SK-N-SH treated with all-trans-retinoic acid at 6 μM for 48 hours (cell line): ENCODE measurements around the gene CENPF.
"Not testable (repeated sequence)": the region's sequence is repeated elsewhere in the genome, so short reads cannot be mapped to it uniquely, and the experiment has no call there.

Experiments used
- ATAC-seq: fragments of 200-7000 bp; cut with Tn5 transposase; 3 replicates; pipeline ENCODE4 v1.9.1; 2020; ENCODE audit warnings: mild to moderate bottlenecking, moderate library complexity
- ARNTL ChIP-seq: fragments of 450-650 bp; formaldehyde crosslinking; IDR thresholded peaks from 2 replicates; pipeline ENCODE4 v1.5.0; 2020; ENCODE audit warnings: low read depth, mild to moderate bottlenecking, moderate library complexity, borderline replicate concordance
- BACH2 ChIP-seq: fragments of 250-450 bp; sonication (Bioruptor Pico); IDR thresholded peaks from 2 replicates; pipeline ENCODE4 v1.9.0; 2021; ENCODE audit warnings: mild to moderate bottlenecking, borderline replicate concordance
- CSDC2 ChIP-seq: fragments of 250-450 bp; sonication (Bioruptor Pico); IDR thresholded peaks from 2 replicates; pipeline ENCODE4 v1.5.0; 2020; ENCODE audit warnings: mild to moderate bottlenecking, moderate library complexity
- CSRNP3 ChIP-seq: fragments of 250-450 bp; sonication (Bioruptor Pico); IDR thresholded peaks from 2 replicates; pipeline ENCODE4 v1.5.1; 2021; ENCODE audit warnings: mild to moderate bottlenecking, moderate library complexity
- ESRRG ChIP-seq: fragments of 250-450 bp; sonication (Bioruptor Pico); IDR thresholded peaks from 2 replicates; pipeline ENCODE4 v1.6.1; 2021; ENCODE audit warnings: mild to moderate bottlenecking
- GLIS3 ChIP-seq: fragments of 250-450 bp; sonication (Bioruptor Pico); IDR thresholded peaks from 2 replicates; pipeline ENCODE4 v1.5.0; 2020; ENCODE audit warnings: mild to moderate bottlenecking, moderate library complexity
- ISL1 ChIP-seq: fragments of 250-450 bp; sonication (Bioruptor Pico); IDR thresholded peaks from 2 replicates; pipeline ENCODE4 v2.1.2; 2022; ENCODE audit warnings: mild to moderate bottlenecking, moderate library complexity
- OSR1 ChIP-seq: fragments of 250-450 bp; sonication (Bioruptor Pico); IDR thresholded peaks from 2 replicates; pipeline ENCODE4 v1.8.0; 2022; ENCODE audit warnings: moderate library complexity, mild to moderate bottlenecking, inconsistent platforms
- PATZ1 ChIP-seq: fragments of 250-450 bp; sonication (Bioruptor Pico); IDR thresholded peaks from 2 replicates; pipeline ENCODE4 v1.8.0; 2020; ENCODE audit warnings: mild to moderate bottlenecking, moderate library complexity, borderline replicate concordance
- PPARA ChIP-seq: fragments of 250-450 bp; sonication (Bioruptor Pico); IDR thresholded peaks from 2 replicates; pipeline ENCODE4 v1.5.0; 2020; ENCODE audit warnings: mild to moderate bottlenecking, borderline replicate concordance
- RARB ChIP-seq: fragments of 250-450 bp; sonication (Bioruptor Pico); IDR thresholded peaks from 2 replicates; pipeline ENCODE4 v1.8.0; 2021; ENCODE audit warnings: mild to moderate bottlenecking, moderate library complexity
- SNAI2 ChIP-seq: fragments of 250-450 bp; sonication (Bioruptor Pico); IDR thresholded peaks from 2 replicates; pipeline ENCODE4 v1.5.0; 2020; ENCODE audit warnings: mild to moderate bottlenecking, moderate library complexity
- TCF4 ChIP-seq: fragments of 250-450 bp; sonication (Bioruptor Pico); IDR thresholded peaks from 2 replicates; pipeline ENCODE4 v1.8.0; 2021; ENCODE audit warnings: mild to moderate bottlenecking, moderate library complexity, borderline replicate concordance
- TOX ChIP-seq: fragments of 250-450 bp; sonication (Bioruptor Pico); IDR thresholded peaks from 2 replicates; pipeline ENCODE4 v1.8.0; 2021; ENCODE audit warnings: mild to moderate bottlenecking, moderate library complexity, borderline replicate concordance
- TSHZ2 ChIP-seq: fragments of 250-450 bp; sonication (Bioruptor Pico); IDR thresholded peaks from 2 replicates; pipeline ENCODE4 v1.5.0; 2020; ENCODE audit warnings: mild to moderate bottlenecking, moderate library complexity
- ZC3H10 ChIP-seq: fragments of 250-450 bp; sonication (Bioruptor Pico); IDR thresholded peaks from 2 replicates; pipeline ENCODE4 v1.5.1; 2021; ENCODE audit warnings: mild to moderate bottlenecking, moderate library complexity
- ZFP3 ChIP-seq: fragments of 250-450 bp; sonication (Bioruptor Pico); IDR thresholded peaks from 2 replicates; pipeline ENCODE4 v1.5.0; 2020; ENCODE audit warnings: mild to moderate bottlenecking, moderate library complexity
- ZFP30 ChIP-seq: fragments of 450-650 bp; formaldehyde crosslinking; IDR thresholded peaks from 2 replicates; pipeline ENCODE4 v1.5.0; 2022; ENCODE audit warnings: mild to moderate bottlenecking, moderate library complexity
- ZNF565 ChIP-seq: fragments of 450-650 bp; formaldehyde crosslinking; conservative IDR thresholded peaks from 2 replicates; pipeline ENCODE4 v1.5.0; 2020; ENCODE audit warnings: low read depth, mild to moderate bottlenecking, moderate library complexity
- ZNF70 ChIP-seq: fragments of 450-650 bp; formaldehyde crosslinking; IDR thresholded peaks from 2 replicates; pipeline ENCODE4 v1.5.0; 2020; ENCODE audit warnings: mild to moderate bottlenecking, moderate library complexity
- ZNF8 ChIP-seq: fragments of 450-650 bp; formaldehyde crosslinking; IDR thresholded peaks from 2 replicates; pipeline ENCODE4 v1.5.0; 2020; ENCODE audit warnings: mild to moderate bottlenecking, moderate library complexity
- TF ChIP-seq, protein P1 (sequence below): fragments of 250-450 bp; sonication (Bioruptor Pico); IDR thresholded peaks from 2 replicates; pipeline ENCODE4 v1.8.0; 2021; ENCODE audit warnings: low read depth, mild to moderate bottlenecking, moderate library complexity, borderline replicate concordance

CENPF gene

DNA sequence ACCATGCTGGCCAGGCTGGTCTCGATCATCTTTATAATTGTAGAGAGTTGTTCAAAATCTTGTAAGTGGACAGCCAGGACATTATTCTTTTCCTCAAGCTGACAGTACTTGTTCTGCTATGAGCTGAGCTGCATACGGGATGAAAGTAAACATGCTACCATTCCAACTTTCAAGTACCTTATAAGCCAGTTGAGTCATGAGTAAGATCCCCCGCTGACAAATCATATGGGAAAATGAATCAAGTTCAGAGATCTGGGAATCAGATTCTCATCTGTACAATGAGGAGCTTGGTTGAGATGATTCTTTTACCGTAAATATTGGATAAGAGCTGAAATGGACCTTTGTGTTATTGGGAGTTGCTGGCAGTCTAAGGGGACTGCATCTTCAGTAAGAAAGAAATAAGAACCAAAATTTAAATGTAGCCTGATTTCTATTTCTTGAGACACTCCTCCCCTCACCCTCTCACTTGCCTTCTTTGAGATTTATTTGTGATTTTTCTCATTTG, 62.7 kb downstream of the CENPF start:
- no peak for TF ChIP-seq TCF4 (CRISPR knock-in tag)
- no peak for TF ChIP-seq ZFP3 (CRISPR knock-in tag)
- TF ChIP-seq ZNF8 (CRISPR knock-in tag) = no peak
- TF ChIP-seq ESRRG (CRISPR knock-in tag) = no peak
- TF ChIP-seq, protein P1, sequence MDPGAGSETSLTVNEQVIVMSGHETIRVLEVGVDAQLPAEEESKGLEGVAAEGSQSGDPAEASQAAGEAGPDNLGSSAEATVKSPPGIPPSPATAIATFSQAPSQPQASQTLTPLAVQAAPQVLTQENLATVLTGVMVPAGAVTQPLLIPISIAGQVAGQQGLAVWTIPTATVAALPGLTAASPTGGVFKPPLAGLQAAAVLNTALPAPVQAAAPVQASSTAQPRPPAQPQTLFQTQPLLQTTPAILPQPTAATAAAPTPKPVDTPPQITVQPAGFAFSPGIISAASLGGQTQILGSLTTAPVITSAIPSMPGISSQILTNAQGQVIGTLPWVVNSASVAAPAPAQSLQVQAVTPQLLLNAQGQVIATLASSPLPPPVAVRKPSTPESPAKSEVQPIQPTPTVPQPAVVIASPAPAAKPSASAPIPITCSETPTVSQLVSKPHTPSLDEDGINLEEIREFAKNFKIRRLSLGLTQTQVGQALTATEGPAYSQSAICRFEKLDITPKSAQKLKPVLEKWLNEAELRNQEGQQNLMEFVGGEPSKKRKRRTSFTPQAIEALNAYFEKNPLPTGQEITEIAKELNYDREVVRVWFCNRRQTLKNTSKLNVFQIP (CRISPR knock-in tag) = no peak
- no peak for TF ChIP-seq TOX (CRISPR knock-in tag)
- TF ChIP-seq ZC3H10 (CRISPR knock-in tag) = no peak
- TF ChIP-seq ARNTL (CRISPR knock-in tag) = no peak
- no peak for TF ChIP-seq ZNF565 (CRISPR knock-in tag)
- TF ChIP-seq OSR1 = no peak
- TF ChIP-seq BACH2 (CRISPR knock-in tag) = no peak
- TF ChIP-seq RARB (CRISPR knock-in tag) = no peak
- TF ChIP-seq PPARA = no peak
- TF ChIP-seq GLIS3 (CRISPR knock-in tag) = no peak
- no peak for TF ChIP-seq CSRNP3
- TF ChIP-seq CSDC2 = no peak
- no peak for TF ChIP-seq PATZ1
- TF ChIP-seq SNAI2 (CRISPR knock-in tag) = no peak
- ATAC-seq = no peak

DNA sequence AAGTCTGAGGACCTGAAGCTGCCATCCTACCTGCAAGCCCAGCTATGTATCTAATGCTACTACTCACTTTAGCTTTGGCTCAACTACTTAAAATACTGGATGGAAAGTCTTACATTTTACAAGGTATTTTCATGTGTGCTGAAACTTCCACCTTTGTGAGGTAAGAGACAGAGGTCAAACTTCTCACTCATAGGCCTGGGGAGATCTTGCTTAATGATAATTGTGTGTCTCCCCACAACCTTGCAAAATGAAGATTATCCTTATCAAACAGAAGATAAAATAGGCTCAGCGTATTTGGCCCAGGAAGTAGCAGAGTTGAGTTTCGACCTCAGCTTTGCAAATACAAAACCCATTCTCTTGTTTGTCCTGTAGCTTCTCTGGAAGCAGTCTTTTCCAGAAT, 63.7 kb downstream of the CENPF start:
- TF ChIP-seq GLIS3 (CRISPR knock-in tag) = no peak
- no peak for TF ChIP-seq ZNF70 (CRISPR knock-in tag)
- TF ChIP-seq PPARA = no peak
- TF ChIP-seq ESRRG (CRISPR knock-in tag) = no peak
- TF ChIP-seq SNAI2 (CRISPR knock-in tag) = no peak
- no peak for TF ChIP-seq ARNTL (CRISPR knock-in tag)
- no peak for TF ChIP-seq ZNF8 (CRISPR knock-in tag)
- no peak for TF ChIP-seq ISL1 (CRISPR knock-in tag)
- no peak for TF ChIP-seq ZFP30 (CRISPR knock-in tag)
- TF ChIP-seq, all 23 proteins: peak for 0
- no peak for ATAC-seq

GRCh38 chr1:214670098-214670497, 67.1 kb downstream of the CENPF start:
- no peak for ATAC-seq
- TF ChIP-seq TSHZ2 (CRISPR knock-in tag) (no peak), ARNTL (CRISPR knock-in tag) (no peak), ISL1 (CRISPR knock-in tag) (no peak), TOX (CRISPR knock-in tag) (no peak)

DNA sequence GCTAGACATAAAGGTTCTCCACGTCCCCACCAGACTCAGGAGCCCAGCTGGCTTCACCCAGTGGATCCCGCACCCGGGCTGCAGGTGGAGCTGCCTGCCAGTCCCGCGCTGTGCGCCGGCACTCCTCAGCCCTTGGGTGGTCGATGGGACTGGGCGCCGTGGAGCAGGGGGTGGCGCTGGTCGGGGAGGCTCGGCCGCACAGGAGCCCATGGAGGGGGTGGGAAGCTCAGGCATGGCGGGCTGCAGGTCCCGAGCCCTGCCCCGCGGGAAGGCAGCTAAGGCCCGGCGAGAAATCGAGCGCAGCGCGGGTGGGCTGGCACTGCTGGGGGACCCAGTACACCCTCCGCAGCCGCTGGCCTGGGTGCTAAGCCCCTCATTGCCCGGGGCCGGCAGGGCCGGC, 70.0 kb downstream of the CENPF start:
- not testable (repeated sequence) for ATAC-seq
